Urinary bladder (tissue), 4 donors: ENCODE results near the gene GRPEL2. TPM values are rescaled to one million over a fixed set of nuclear protein-coding genes. Genes with fewer than 3 reads are reported as not detected.
"Not testable (repeated sequence)": the region's sequence is repeated elsewhere in the genome, so short reads cannot be mapped to it uniquely, and the experiment has no call there.

ENCODE experiments used
- DNase-seq: peaks from one replicate; pipeline ENCODE4 v3.0.0-alpha.2; 2015; ENCODE audit errors: extremely low spot score
- H3K27ac ChIP-seq: one replicate; pipeline ENCODE4 v1.5.1; 2013; ENCODE audit warnings: low read depth, mild to moderate bottlenecking, moderate library complexity
- H3K36me3 ChIP-seq: one replicate; pipeline ENCODE4 v1.6.1; 2013; ENCODE audit warnings: mild to moderate bottlenecking, moderate library complexity; ENCODE audit not compliant: insufficient read depth
- H3K4me1 ChIP-seq: one replicate; pipeline ENCODE4 v1.6.1; 2013; ENCODE audit warnings: mild to moderate bottlenecking, moderate library complexity; ENCODE audit not compliant: insufficient read depth
- H3K4me3 ChIP-seq: one replicate; pipeline ENCODE4 v1.5.1; 2013; ENCODE audit warnings: low read depth, low read length
- WGBS: extraction: QIAGEN DNeasy Blood & Tissue Kit; methylation state at CpG from one replicate; pipeline ENCODE4 v1.1.7; 2013; 5-methylcytosine and 5-hydroxymethylcytosine counted together
- polyA plus RNA-seq: library from polyadenylated mRNA; stranded (reverse); fragments of 200-250 nt; gene quantifications from one replicate; pipeline ENCODE4 v1.2.3, GENCODE V29; 2013
- total RNA-seq: library from RNA; depleted of rRNA; stranded (reverse); fragments of >200 nt; gene quantifications from one replicate; pipeline ENCODE4 v1.2.3, GENCODE V29; 2014
- donor health status: healthy with polysubstance abuse.
- donor health status: healthy.

The GRPEL2 gene
- total and polyA plus RNA-seq, 2 donors = 5.1 to 17.6 TPM

- H3K36me3 ChIP-seq = no peaks in the 10 kb centered on the region
- H3K4me3 ChIP-seq = no peak overlapping the region
- DNase-seq = no peak
- no peaks in the 10 kb centered on the region for H3K4me1 ChIP-seq
- H3K27ac ChIP-seq = peak overlapping the region; percentile 55
- 36% methylated on average over 16 of the region's 16 CpGs for WGBS
Measured at GRCh38 chr5:149380466-149381121, 35.3 kb downstream of the GRPEL2 start.

GRCh38 chr5:149381261-149381985, 36.1 kb downstream of the GRPEL2 start:
- no peak overlapping the region for H3K4me3 ChIP-seq
- WGBS = 30% methylated on average over 8 of the region's 8 CpGs
- no peak for DNase-seq
- H3K36me3 ChIP-seq = no peaks in the 10 kb centered on the region
- H3K27ac ChIP-seq = peak overlapping the region; percentile 68
- H3K4me1 ChIP-seq = no peaks in the 10 kb centered on the region

GRCh38 chr5:149381986-149382338, 36.7 kb downstream of the GRPEL2 start:
- H3K27ac ChIP-seq = peak overlapping the region; percentile 27
- no peak overlapping the region for H3K4me3 ChIP-seq
- no peak for DNase-seq
- H3K36me3 ChIP-seq = no peaks in the 10 kb centered on the region
- WGBS = 24% methylated on average over 16 of the region's 16 CpGs
- H3K4me1 ChIP-seq = no peaks in the 10 kb centered on the region

- Histone ChIP-seq H3K4me3 (no peak overlapping the region), H3K36me3 (no peaks in the 10 kb centered on the region), H3K27ac (no peak overlapping the region), H3K4me1 (no peaks in the 10 kb centered on the region)
- 49% methylated on average over 12 of the region's 12 CpGs for WGBS
- DNase-seq = no peak
Measured at GRCh38 chr5:149382517-149383220, 37.4 kb downstream of the GRPEL2 start.

GRCh38 chr5:149383399-149383798, 38.1 kb downstream of the GRPEL2 start:
- Histone ChIP-seq H3K4me1 (no peaks in the 10 kb centered on the region), H3K36me3 (no peaks in the 10 kb centered on the region), H3K4me3 (no peak overlapping the region), H3K27ac (peak overlapping the region; percentile 64)
- no peak for DNase-seq
- 31% methylated on average over 9 of the region's 9 CpGs for whole genome bisulfite sequencing

GRCh38 chr5:149386166-149386565, 40.9 kb downstream of the GRPEL2 start:
- Histone ChIP-seq H3K36me3 (no peaks in the 10 kb centered on the region), H3K4me3 (no peak overlapping the region), H3K27ac (peak overlapping the region; percentile 75), H3K4me1 (peaks cover 2% of the 10 kb centered on the region)
- 41% methylated on average over 5 of the region's 5 CpGs for WGBS
- DNase-seq = no peak

GRCh38 chr5:149387081-149387631, 41.9 kb downstream of the GRPEL2 start:
- Histone ChIP-seq H3K27ac (peak overlapping the region; percentile 58), H3K36me3 (no peaks in the 10 kb centered on the region), H3K4me3 (no peak overlapping the region), H3K4me1 (peaks cover 2% of the 10 kb centered on the region)
- WGBS = 39% methylated on average over 9 of the region's 9 CpGs
- DNase-seq = no peak

- Histone ChIP-seq H3K4me1 (peaks cover 2% of the 10 kb centered on the region), H3K36me3 (no peaks in the 10 kb centered on the region), H3K27ac (peak overlapping the region; percentile 75), H3K4me3 (no peak overlapping the region)
- DNase-seq = no peak
- 26% methylated on average over 1 of the region's 1 CpG for WGBS
Measured at GRCh38 chr5:149387982-149388381, 42.7 kb downstream of the GRPEL2 start.

GRCh38 chr5:149388498-149389190, 43.3 kb downstream of the GRPEL2 start:
- H3K4me1 ChIP-seq = peaks cover 2% of the 10 kb centered on the region
- H3K27ac ChIP-seq = peak overlapping the region; percentile 12
- DNase-seq = no peak
- no peak overlapping the region for H3K4me3 ChIP-seq
- H3K36me3 ChIP-seq = no peaks in the 10 kb centered on the region
- 65% methylated on average over 7 of the region's 7 CpGs for WGBS

GRCh38 chr5:149389552-149390495, 44.5 kb downstream of the GRPEL2 start:
- 43% methylated on average over 11 of the region's 11 CpGs for WGBS
- Histone ChIP-seq H3K27ac (peak overlapping the region; percentile 89), H3K4me1 (peaks cover 2% of the 10 kb centered on the region), H3K36me3 (no peaks in the 10 kb centered on the region), H3K4me3 (no peak overlapping the region)
- no peak for DNase-seq

GRCh38 chr5:149391076-149391475, 45.8 kb downstream of the GRPEL2 start:
- 62% methylated on average over 6 of the region's 6 CpGs for WGBS

GRCh38 chr5:149391524-149391923, 46.2 kb downstream of the GRPEL2 start:
- Histone ChIP-seq H3K4me1 (peaks cover 2% of the 10 kb centered on the region), H3K36me3 (no peaks in the 10 kb centered on the region), H3K27ac (no peak overlapping the region), H3K4me3 (no peak overlapping the region)
- DNase-seq = no peak
- WGBS = 85% methylated on average over 6 of the region's 6 CpGs

More at GRCh38 chr5:149391076-149391475, 45.8 kb downstream of the GRPEL2 start:
- H3K36me3 ChIP-seq, H3K4me1 ChIP-seq, H3K4me3 ChIP-seq, H3K27ac ChIP-seq, DNase-seq: not testable (repeated sequence)
